Stimulated activated CD8-positive, alpha-beta memory T cell treated with anti-CD3 and anti-CD28 coated beads, Interleukin-2, amount 100 ng/mL, for 1 hour (primary cell): ENCODE data around the gene MOB4.
"Not testable (repeated sequence)": the region's sequence is repeated elsewhere in the genome, so short reads cannot be mapped to it uniquely, and the experiment has no call there.

Experiments
- DNase-seq, 2 donors: peaks; one replicate each; pipeline ENCODE4 v3.0.0-alpha.2; 2020; ENCODE audit warnings: low read depth in 2 of 2

MOB4 gene

GRCh38 chr2:197515739-197516392, at the start of gene MOB4:
TSS of gene MOB4 (plus strand) at chr2:197516066. CDS start at chr2:197516087, 21 bp downstream.
- peak; percentile 89 to 91 for DNase-seq

- DNase-seq: no peak
Observed at GRCh38 chr2:197472166-197472565, 43.7 kb upstream of the MOB4 start.

- no peak for DNase-seq
Observed at GRCh38 chr2:197477797-197478196, 38.1 kb upstream of the MOB4 start.

GRCh38 chr2:197480165-197481036, 35.5 kb upstream of the MOB4 start:
- DNase-seq: no peak

- not testable (repeated sequence) for DNase-seq
Observed at GRCh38 chr2:197484248-197484647, 31.6 kb upstream of the MOB4 start.

GRCh38 chr2:197486175-197486574, 29.7 kb upstream of the MOB4 start:
- DNase-seq: no peak

GRCh38 chr2:197487385-197487784, 28.5 kb upstream of the MOB4 start:
- no peak for DNase-seq

- no peak for DNase-seq
Observed at GRCh38 chr2:197495433-197496134, 20.3 kb upstream of the MOB4 start.

- DNase-seq: no peak
Observed at GRCh38 chr2:197496695-197497094, 19.2 kb upstream of the MOB4 start.

- no peak for DNase-seq
Observed at GRCh38 chr2:197497326-197497725, 18.5 kb upstream of the MOB4 start.

- DNase-seq: no peak
Observed at GRCh38 chr2:197498235-197498936, 17.5 kb upstream of the MOB4 start.

GRCh38 chr2:197498937-197499593, 16.8 kb upstream of the MOB4 start:
- peak; percentile 29 to 30 for DNase-seq

GRCh38 chr2:197499594-197500502, 16.0 kb upstream of the MOB4 start, which contains the start of the genes HSPD1 and HSPE1:
TSS of gene HSPD1 (minus strand) at chr2:197499840. CDS start at chr2:197498848, 992 bp downstream.
TSS of gene HSPE1 (plus strand) at chr2:197500379. CDS start at chr2:197500437, 58 bp downstream.
- peak; percentile 93 to 95 for DNase-seq

- no peak for DNase-seq
Observed at GRCh38 chr2:197500503-197501131, 15.2 kb upstream of the MOB4 start.

- no peak for DNase-seq
Observed at GRCh38 chr2:197502201-197502600, 13.7 kb upstream of the MOB4 start.

GRCh38 chr2:197502685-197503084, 13.2 kb upstream of the MOB4 start:
- DNase-seq: no peak

GRCh38 chr2:197504000-197504399, 11.9 kb upstream of the MOB4 start:
- DNase-seq: no peak

- DNase-seq: no peak
Observed at GRCh38 chr2:197504512-197504911, 11.4 kb upstream of the MOB4 start.

GRCh38 chr2:197506658-197507057, 9.2 kb upstream of the MOB4 start:
- no peak for DNase-seq
